OCI-LY1 (cell line): Measurements from ENCODE around the gene PNLIPRP2.

Experiments
- CTCF ChIP-seq: fragments of 200-600 bp; sonication (generic), shearing (Covaris generic); IDR thresholded peaks from 2 replicates; pipeline ENCODE4 v1.5.1; 2017; ENCODE audit warnings: mild to moderate bottlenecking, antibody characterized with exemption, low read length, moderate library complexity, mixed read lengths
- EZH2 ChIP-seq: fragments of 200-600 bp; sonication (generic), shearing (Covaris generic); IDR thresholded peaks from 2 replicates; pipeline ENCODE4 v1.8.0; 2017; ENCODE audit warnings: borderline replicate concordance, mixed run types, mild to moderate bottlenecking, antibody characterized with exemption, low read length, moderate library complexity, mixed read lengths

- TF ChIP-seq CTCF (no peak), EZH2 (no peak)
These were observed 6.1 kb downstream of the PNLIPRP2 start for GRCh38 chr10:116626815-116627214.
